ENCODE measurements around the gene LRRFIP2.

Gene LRRFIP2

GRCh38 chr3:37117548-37117947 lies 56.8 kb downstream of the LRRFIP2 start:
- no peak for DNase-seq (ENCODE audit: low read depth in 1 of 2, low spot score in 1 of 2)

- no peak for DNase-seq (ENCODE audit: low read depth in 1 of 2, low spot score in 1 of 2)
Measured at GRCh38 chr3:37116998-37117397, 57.4 kb downstream of the LRRFIP2 start.

GRCh38 chr3:37115446-37115845 lies 58.9 kb downstream of the LRRFIP2 start:
- DNase-seq (ENCODE audit: low read depth in 1 of 2, low spot score in 1 of 2) = no peak

GRCh38 chr3:37114251-37115145 lies 59.9 kb downstream of the LRRFIP2 start:
- DNase-seq (ENCODE audit: low read depth in 1 of 2, low spot score in 1 of 2) = no peak

- no peak for DNase-seq (ENCODE audit: low read depth in 1 of 2, low spot score in 1 of 2)
Measured at GRCh38 chr3:37112987-37113386, 61.4 kb downstream of the LRRFIP2 start.

GRCh38 chr3:37111199-37111598 lies 63.2 kb downstream of the LRRFIP2 start:
- DNase-seq (ENCODE audit: low read depth in 1 of 2, low spot score in 1 of 2) = no peak

- no peak for DNase-seq (ENCODE audit: low read depth in 1 of 2, low spot score in 1 of 2)
Measured at GRCh38 chr3:37107846-37108245, 66.5 kb downstream of the LRRFIP2 start.

- no peak for DNase-seq (ENCODE audit: low read depth in 1 of 2, low spot score in 1 of 2)
Measured at GRCh38 chr3:37103103-37103808, 71.1 kb downstream of the LRRFIP2 start.

- DNase-seq (ENCODE audit: low read depth in 1 of 2, low spot score in 1 of 2) = no peak
Measured at GRCh38 chr3:37100411-37100810, 74.0 kb downstream of the LRRFIP2 start.

- DNase-seq (ENCODE audit: low read depth in 1 of 2, low spot score in 1 of 2) = no peak
Measured at GRCh38 chr3:37099469-37099868, 74.9 kb downstream of the LRRFIP2 start.

- DNase-seq (ENCODE audit: low read depth in 1 of 2, low spot score in 1 of 2) = no peak
Measured at GRCh38 chr3:37098884-37099283, 75.5 kb downstream of the LRRFIP2 start.

- no peak for DNase-seq (ENCODE audit: low read depth in 1 of 2, low spot score in 1 of 2)
Measured at GRCh38 chr3:37097776-37098175, 76.6 kb downstream of the LRRFIP2 start.

GRCh38 chr3:37096975-37097374 lies 77.4 kb downstream of the LRRFIP2 start:
- no peak for DNase-seq (ENCODE audit: low read depth in 1 of 2, low spot score in 1 of 2)

GRCh38 chr3:37096288-37096687 lies 78.1 kb downstream of the LRRFIP2 start:
- DNase-seq (ENCODE audit: low read depth in 1 of 2, low spot score in 1 of 2) = no peak

GRCh38 chr3:37094636-37095035 lies 79.7 kb downstream of the LRRFIP2 start:
- no peak for DNase-seq (ENCODE audit: low read depth in 1 of 2, low spot score in 1 of 2)

GRCh38 chr3:37093481-37093880 lies 80.9 kb downstream of the LRRFIP2 start:
- DNase-seq (ENCODE audit: low read depth in 1 of 2, low spot score in 1 of 2) = no peak

- DNase-seq (ENCODE audit: low read depth in 1 of 2, low spot score in 1 of 2) = no peak
Measured at GRCh38 chr3:37092484-37092883, 81.9 kb downstream of the LRRFIP2 start.

GRCh38 chr3:37087870-37088269 lies 86.5 kb downstream of the LRRFIP2 start:
- DNase-seq (ENCODE audit: low read depth in 1 of 2, low spot score in 1 of 2) = no peak

GRCh38 chr3:37086918-37087317 lies 87.5 kb downstream of the LRRFIP2 start:
- DNase-seq (ENCODE audit: low read depth in 1 of 2, low spot score in 1 of 2) = no peak

GRCh38 chr3:37082317-37082716 lies 92.1 kb downstream of the LRRFIP2 start:
- DNase-seq (ENCODE audit: low read depth in 1 of 2, low spot score in 1 of 2) = no peak

GRCh38 chr3:37075955-37076354 lies 98.4 kb downstream of the LRRFIP2 start:
- no peak for DNase-seq (ENCODE audit: low read depth in 1 of 2, low spot score in 1 of 2)

- DNase-seq (ENCODE audit: low read depth in 1 of 2, low spot score in 1 of 2) = no peak
Measured at GRCh38 chr3:37074178-37074577, 100.2 kb downstream of the LRRFIP2 start.

Data from activated CD4-positive, alpha-beta T cell treated with anti-CD3 and anti-CD28 coated beads, Interleukin-2, amount 50 U/mL, for 24 hours (primary cell).